Spleen (tissue), 11 donors: Measurements from ENCODE around the gene COCH. TPM values are rescaled to one million over a fixed set of nuclear protein-coding genes. Genes with fewer than 3 reads are reported as not detected.
A peak's percentile ranks its signal among the peaks of the same experiment; 100 is the strongest.

Experiments used
- DNase-seq: peaks from one replicate; pipeline ENCODE4 v3.0.0-alpha.2; 2020
- H3K27ac ChIP-seq, 8 donors: fragments of 200-600 bp; sonication (generic) in 7 of 8; 1 replicate in 4 of 8; 2 replicates in 4 of 8; pipeline versions ENCODE4 v1.5.0 to v1.8.0; 2016 to 2021; ENCODE audit warnings: inconsistent platforms in 4 of 8, mild to moderate bottlenecking in 4 of 8, moderate library complexity in 1 of 8
- H3K27me3 ChIP-seq, 7 donors: fragments of 200-600 bp; sonication (generic) in 6 of 7; replicated peaks in 1 of 7; 1 replicate in 4 of 7; 2 replicates in 3 of 7; pipeline versions ENCODE4 v1.5.0 to v1.8.0; 2016 to 2021; ENCODE audit warnings: inconsistent platforms in 3 of 7, mild to moderate bottlenecking in 1 of 7
- H3K36me3 ChIP-seq, 6 donors: fragments of 200-600 bp; sonication (generic) in 5 of 6; 1 replicate in 4 of 6; 2 replicates in 2 of 6; pipeline versions ENCODE4 v1.5.0 to v1.8.0; 2016 to 2021; ENCODE audit warnings: inconsistent platforms in 2 of 6
- H3K4me1 ChIP-seq, 6 donors: fragments of 200-600 bp; sonication (generic) in 5 of 6; 1 replicate in 3 of 6; 2 replicates in 3 of 6; pipeline versions ENCODE4 v1.5.0 to v1.8.0; 2016 to 2021; ENCODE audit warnings: inconsistent platforms in 3 of 6
- H3K4me3 ChIP-seq, 8 donors: fragments of 200-600 bp; sonication (generic) in 7 of 8; 1 replicate in 4 of 8; 2 replicates in 4 of 8; pipeline versions ENCODE4 v1.5.0 to v1.8.0; 2016 to 2021; ENCODE audit warnings: inconsistent platforms in 4 of 8, mild to moderate bottlenecking in 4 of 8, moderate library complexity in 2 of 8
- H3K9me3 ChIP-seq, 8 donors: fragments of 200-600 bp; sonication (generic) in 7 of 8; 1 replicate in 4 of 8; 2 replicates in 4 of 8; pipeline versions ENCODE4 v1.5.0 to v1.8.0; 2016 to 2021; ENCODE audit warnings: inconsistent platforms in 4 of 8
- CTCF ChIP-seq, 11 experiments: fragments of 200-600 bp in 7 of 11; fragments of 450-650 bp in 4 of 11; sonication (generic) in 4 of 11; IDR thresholded peaks in 8 of 11; conservative IDR thresholded peaks in 3 of 11; 1 replicate in 7 of 11; 2 replicates in 4 of 11; pipeline versions ENCODE4 v1.4.0 to v1.8.0; 2016 to 2021; ENCODE audit warnings: antibody characterized with exemption in 11 of 11, inconsistent platforms in 4 of 11, mild to moderate bottlenecking in 1 of 11
- POLR2A ChIP-seq, 3 donors: fragments of 450-650 bp; IDR thresholded peaks; one replicate each; pipeline ENCODE4 v1.5.1; 2017; ENCODE audit warnings: antibody characterized with exemption in 3 of 3, mild to moderate bottlenecking in 1 of 3
- POLR2AphosphoS5 ChIP-seq, 3 donors: sonication (generic); formaldehyde crosslinking; IDR thresholded peaks; one replicate each; pipeline ENCODE4 v1.5.1; 2017; ENCODE audit warnings: antibody characterized with exemption in 3 of 3
- WGBS, 5 donors: extraction: QIAGEN DNeasy Blood & Tissue Kit in 3 of 5; methylation state at CpG; one replicate each; pipeline versions ENCODE4 v1.1.5 to v1.1.7; 2013 to 2018; 5-methylcytosine and 5-hydroxymethylcytosine counted together
- intact Hi-C: fragments of 100-400 bp; cut with DNase I; formaldehyde crosslinking; loops from one replicate; pipeline ENCODE4 v1.15.0; 2023; ENCODE audit warnings: low total_unique reads
- polyA plus RNA-seq, 3 donors: library from polyadenylated mRNA; stranded (reverse); fragments of 200-250 nt; gene quantifications; one replicate each; pipeline ENCODE4 v1.2.1, GENCODE V29; 2013
- total RNA-seq, 7 donors: library from RNA; depleted of rRNA in 3 of 7; stranded (reverse); fragments of >200 nt in 3 of 7; fragmentation: NEBNext Ultra II Directional in 4 of 7; extraction: Animal tissue kit (Norgen Biotek cat#: 25700) in 4 of 7; gene quantifications; one replicate each; pipeline versions ENCODE4 v1.1.0 to v1.2.1, GENCODE V29; 2016 to 2021
- donor health status: healthy with polysubstance abuse.
- donor health status: DM: no; HTN: no; CAD: no; lungs with moderate emphysema.
- donor health status: DM: no; HTN: no; CAD: no.
- donor health status: Bipolar disorder and iron deficiency.
- donor health status: healthy.
- donor health status: DM: no; HTN: no; CAD: no.
- donor health status: DM: yes; HTN: yes; CAD: no.

Gene COCH
- total and polyA plus RNA-seq, 10 donors, result 1.0 to 7.0 (median 2.2) TPM

- DNase-seq, result no peak
- intact Hi-C loops, result no loop called here
- no peaks in the 10 kb centered on the region for H3K9me3 ChIP-seq
- H3K4me1 ChIP-seq, result peaks cover 2 to 11% (median 10%) of the 10 kb centered on the region in 6 donors
- WGBS, 5 donors, result 68 to 83% (median 75%) methylated on average over 2 of the region's 2 CpGs
- peaks cover 0 to 34% (median 13%) of the 10 kb centered on the region in 7 donors for H3K27me3 ChIP-seq
- TF ChIP-seq POLR2A (IDR thresholded peaks at IDR 0.05) (no peak), POLR2AphosphoS5 (IDR thresholded peaks at IDR 0.05) (no peak), CTCF (IDR thresholded peaks at IDR 0.05 in 8 of 11, conservative IDR thresholded peaks at IDR 0.05 in 3 of 11) (no peak)
- H3K36me3 ChIP-seq, result no peaks in the 10 kb centered on the region
- no peak overlapping the region for H3K27ac ChIP-seq
- no peak overlapping the region for H3K4me3 ChIP-seq
These were observed 4.7 kb upstream of the COCH start for GRCh38 chr14:30869551-30870155.

GRCh38 chr14:30872602-30873001 lies 1.8 kb upstream of the COCH start:
- peaks cover 0 to 64% (median 31%) of the 10 kb centered on the region in 7 donors for H3K27me3 ChIP-seq
- DNase-seq, result no peak
- H3K4me1 ChIP-seq, result peaks cover 6 to 24% (median 21%) of the 10 kb centered on the region in 6 donors
- no peaks in the 10 kb centered on the region for H3K36me3 ChIP-seq
- no peak overlapping the region for H3K27ac ChIP-seq
- 82 to 94% (median 92%) methylated on average over 1 of the region's 1 CpG for WGBS, 5 donors
- intact Hi-C loops, result no loop called here
- TF ChIP-seq POLR2AphosphoS5 (IDR thresholded peaks at IDR 0.05) (no peak), POLR2A (IDR thresholded peaks at IDR 0.05) (no peak), CTCF (IDR thresholded peaks at IDR 0.05 in 8 of 11, conservative IDR thresholded peaks at IDR 0.05 in 3 of 11) (no peak)
- H3K9me3 ChIP-seq, result no peaks in the 10 kb centered on the region
- H3K4me3 ChIP-seq, result no peak overlapping the region

GRCh38 chr14:30873308-30874119 lies 845 bp upstream of the COCH start:
- Histone ChIP-seq H3K4me1 (peaks cover 6 to 24% (median 21%) of the 10 kb centered on the region in 6 donors), H3K36me3 (no peaks in the 10 kb centered on the region), H3K27ac (no peak overlapping the region), H3K27me3 (peaks cover 0 to 65% (median 31%) of the 10 kb centered on the region in 7 donors), H3K4me3 (peak overlapping the region in 7 of 8 donors; percentile 49 to 81 (median 63)), H3K9me3 (no peaks in the 10 kb centered on the region)
- no peak for TF ChIP-seq POLR2AphosphoS5 (IDR thresholded peaks at IDR 0.05)
- TF ChIP-seq CTCF (IDR thresholded peaks at IDR 0.05 in 8 of 11, conservative IDR thresholded peaks at IDR 0.05 in 3 of 11), result no peak
- TF ChIP-seq POLR2A (IDR thresholded peaks at IDR 0.05), result no peak
- WGBS, 5 donors, result 70 to 82% (median 74%) methylated on average over 20 of the region's 20 CpGs
- DNase-seq, result no peak
- intact Hi-C loops, result no loop called here
